Stimulated activated CD8-positive, alpha-beta memory T cell treated with anti-CD3 and anti-CD28 coated beads, Interleukin-12 subunit alpha, Interleukin-12 subunit beta, amount 100 ng/mL, for 24 hours (primary cell): ENCODE measurements around the gene NKX2-2.

Experiments
- DNase-seq: peaks from one replicate; pipeline ENCODE4 v3.0.0-alpha.2; 2020; ENCODE audit errors: extremely low read depth

NKX2-2 gene

DNA sequence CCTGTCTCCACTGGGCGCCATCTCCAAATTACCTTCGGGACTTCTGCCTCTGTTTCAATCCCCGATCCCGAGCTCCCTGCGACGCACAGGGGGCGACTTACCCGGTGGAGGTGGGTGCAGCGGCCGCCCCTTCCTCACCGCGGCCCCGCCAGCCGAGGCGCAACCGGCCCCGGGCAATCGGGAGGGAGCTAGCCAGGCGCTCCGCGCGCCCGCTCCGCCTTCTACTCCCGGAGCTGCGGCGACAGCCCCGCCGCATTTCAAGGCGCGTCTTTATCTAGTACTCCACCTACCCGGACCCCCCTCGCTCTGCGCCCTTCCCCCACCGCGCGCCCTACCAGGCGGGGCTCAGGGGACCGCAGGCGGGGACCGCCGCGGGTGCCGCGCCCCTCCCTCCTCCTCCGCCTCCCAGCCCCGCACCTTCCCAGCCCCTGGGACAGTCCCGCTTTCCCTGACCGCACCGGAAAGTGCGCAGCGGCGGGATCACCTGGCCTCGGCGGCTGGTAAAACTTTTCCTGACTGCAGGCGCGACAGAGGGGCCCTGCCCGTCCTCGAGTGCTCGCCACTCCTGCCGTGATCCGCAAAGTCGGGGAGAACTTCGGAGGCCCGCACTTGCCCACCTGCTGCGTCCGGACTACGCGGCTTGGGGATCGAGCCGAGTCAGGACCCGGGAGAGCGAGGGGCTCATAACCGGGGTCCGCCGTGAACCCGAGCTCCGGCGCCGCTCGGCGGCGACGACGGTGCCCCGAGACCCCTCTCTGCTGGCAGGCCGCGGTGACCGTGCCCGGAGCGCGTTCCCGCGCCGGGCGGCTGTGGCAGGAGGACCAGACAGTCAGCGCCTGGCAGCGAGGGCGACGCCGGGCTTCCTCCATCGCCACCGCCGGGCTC is 8.0 kb upstream of the NKX2-2 start:
- no peak for DNase-seq

DNA sequence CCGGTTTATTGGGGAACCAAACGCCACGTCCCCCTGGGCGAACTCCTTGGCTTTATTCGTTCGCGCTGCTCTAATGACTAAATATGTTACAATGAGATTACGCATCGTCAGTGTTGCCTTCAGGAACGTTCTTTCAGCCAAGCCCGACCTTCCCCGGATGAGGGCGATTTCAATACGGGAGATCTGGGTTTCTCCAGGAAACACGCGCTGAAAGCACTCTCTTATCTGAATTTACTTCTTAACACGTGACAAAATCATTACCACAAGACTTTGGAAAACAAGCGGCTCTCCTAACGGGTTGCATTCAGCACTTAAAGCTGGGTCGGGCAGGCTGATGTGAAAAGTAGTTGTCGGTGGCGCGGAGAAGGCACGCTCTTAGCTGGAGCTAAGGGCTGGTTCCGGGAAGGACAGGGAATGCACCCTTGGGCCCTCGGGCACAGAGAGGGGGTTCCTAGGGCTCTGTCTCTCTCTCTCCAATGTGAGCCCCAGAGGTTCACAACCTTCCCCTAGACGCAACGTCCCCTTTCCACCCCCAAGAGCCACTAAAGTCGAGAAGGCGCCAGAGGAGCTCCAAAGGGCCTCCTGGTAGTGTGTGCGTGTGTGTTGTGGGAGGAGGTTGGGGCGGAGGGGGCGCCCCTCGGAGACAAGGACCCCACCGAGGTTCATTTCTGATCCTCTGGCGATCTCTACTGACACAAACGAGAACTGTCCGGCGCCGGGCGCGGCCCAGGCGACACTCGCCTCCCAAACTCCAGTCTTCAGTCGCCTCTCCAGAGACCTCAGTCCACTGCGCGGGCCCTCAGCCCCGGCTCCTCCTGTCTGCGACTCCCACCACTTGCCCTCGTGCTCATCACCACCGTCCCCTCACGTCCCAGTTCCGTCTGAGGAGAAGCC is 7.1 kb upstream of the NKX2-2 start:
- no peak for DNase-seq

DNA sequence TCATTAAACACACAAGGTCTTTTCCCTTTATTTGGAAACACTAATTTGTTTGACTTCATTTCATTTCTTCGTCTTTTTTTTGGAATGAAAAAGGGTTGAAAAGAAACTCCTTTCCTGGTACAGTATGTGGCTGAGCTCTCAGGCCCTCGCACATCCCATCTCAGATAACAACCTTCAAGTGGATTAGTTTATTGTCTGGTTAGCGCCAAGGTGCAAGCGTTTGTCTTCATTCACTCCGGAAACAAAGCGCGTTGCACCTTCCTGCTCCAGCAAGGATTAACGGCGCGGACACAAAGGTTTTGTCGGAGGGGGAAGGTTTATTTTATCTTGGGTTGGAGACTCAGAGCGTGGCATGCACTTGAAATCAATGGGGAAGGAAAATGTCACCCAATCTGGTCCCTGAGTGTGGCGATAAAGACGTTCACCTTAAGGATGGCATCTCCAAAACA is 5.3 kb upstream of the NKX2-2 start:
- DNase-seq: no peak

DNA sequence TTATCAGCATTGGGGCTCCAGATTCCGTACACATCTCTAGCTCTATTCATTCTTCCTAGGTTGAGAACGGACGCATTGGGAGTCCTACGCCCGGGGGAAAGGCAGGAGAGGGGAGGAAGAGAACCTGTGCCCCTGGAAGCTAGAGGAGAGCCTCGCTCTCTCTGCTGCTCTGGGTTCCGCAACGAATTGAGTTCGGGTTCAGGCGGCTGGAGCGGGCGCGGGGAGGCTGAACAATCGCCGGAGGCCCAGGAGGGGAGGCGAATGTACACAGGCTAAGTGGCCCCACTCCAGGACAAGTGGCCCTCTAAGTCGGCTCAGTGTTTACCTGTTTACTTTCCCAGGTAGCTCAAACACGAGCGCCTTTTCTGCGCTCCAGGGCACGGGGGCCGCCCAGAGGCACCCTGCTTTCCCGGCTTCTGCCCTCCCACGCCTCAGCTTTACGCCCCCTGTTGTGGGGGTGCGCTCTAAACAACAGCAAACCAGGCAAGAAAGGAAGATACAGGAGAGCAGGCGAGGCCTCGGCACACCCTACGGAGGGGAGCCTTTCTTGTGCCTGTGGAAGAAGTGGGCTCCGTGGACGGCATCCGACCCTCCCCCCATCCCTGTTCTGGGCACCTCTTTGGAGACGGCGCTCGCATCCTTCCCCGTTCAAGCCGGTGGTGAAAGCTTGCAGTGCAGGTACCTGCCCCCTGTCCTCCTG is 4.6 kb upstream of the NKX2-2 start:
- DNase-seq: no peak

DNA sequence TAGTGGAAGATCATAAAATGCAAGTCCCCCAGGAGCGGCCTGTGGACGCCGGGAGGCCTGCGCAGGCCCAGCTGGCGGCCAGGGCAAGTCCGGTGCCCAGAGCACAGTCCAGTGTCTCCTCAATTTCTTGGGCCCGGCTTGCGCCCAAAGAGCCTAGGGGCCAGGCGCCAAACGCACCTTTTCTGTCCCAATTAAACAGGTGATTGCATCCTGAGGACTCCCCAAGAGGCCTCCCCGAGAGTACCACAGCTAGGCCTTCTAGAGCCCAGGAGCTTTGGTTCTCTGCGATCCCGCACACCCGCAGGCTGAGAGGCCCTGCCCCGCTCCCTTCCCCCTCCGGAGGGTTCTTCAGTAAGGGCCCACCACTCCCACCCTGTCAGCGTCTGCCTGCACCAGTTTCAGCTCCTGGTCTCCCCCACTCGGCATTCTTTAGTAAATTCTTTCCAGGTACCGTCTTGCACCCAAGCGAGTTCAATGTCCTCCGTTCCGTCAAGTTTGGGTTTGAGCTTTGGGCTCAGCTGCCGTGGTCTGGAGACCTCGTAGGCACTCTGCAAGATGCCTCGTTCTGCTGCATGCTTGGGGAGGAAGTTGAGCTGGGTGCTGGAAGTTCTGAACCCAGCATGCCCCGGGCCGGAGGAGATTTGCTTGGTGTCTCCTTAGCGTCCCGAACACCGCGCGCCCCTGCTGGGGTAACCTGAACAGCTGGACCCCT is 3.9 kb upstream of the NKX2-2 start:
- DNase-seq: no peak

DNA sequence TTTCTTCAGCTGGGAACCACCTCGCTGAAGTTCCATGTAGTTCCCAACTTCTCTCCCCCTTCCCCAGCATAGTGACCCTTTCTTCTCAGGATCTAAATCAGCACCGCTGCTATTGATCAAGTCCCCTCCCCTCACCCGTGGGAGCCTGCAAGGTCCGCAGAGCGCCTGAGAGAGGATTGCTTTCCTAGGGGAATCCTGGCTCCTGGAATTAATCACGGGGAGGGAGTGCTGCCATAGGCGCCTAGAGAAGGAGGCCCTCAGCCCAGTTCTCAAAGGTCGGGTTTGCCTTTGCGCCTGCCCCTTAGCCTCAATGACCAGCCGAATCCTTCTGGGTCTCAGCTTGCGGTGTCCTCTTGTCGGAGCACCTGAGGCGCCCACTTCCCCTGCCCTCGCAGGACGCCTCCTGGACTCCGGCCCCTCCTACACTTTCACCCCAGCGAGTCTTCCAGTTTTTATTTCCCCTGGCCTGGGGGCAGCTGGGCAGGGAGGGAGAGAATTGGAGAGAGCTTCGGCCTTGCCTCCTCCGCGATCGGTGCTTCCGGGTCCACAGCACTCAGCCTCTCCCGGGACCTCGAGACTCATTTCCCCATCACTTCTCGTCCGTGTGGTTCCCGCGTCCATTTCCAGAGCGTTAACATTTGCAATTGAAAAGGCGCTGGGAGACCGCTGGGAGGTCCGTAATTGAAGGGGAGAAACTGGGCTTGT is 3.1 kb upstream of the NKX2-2 start:
- no peak for DNase-seq

DNA sequence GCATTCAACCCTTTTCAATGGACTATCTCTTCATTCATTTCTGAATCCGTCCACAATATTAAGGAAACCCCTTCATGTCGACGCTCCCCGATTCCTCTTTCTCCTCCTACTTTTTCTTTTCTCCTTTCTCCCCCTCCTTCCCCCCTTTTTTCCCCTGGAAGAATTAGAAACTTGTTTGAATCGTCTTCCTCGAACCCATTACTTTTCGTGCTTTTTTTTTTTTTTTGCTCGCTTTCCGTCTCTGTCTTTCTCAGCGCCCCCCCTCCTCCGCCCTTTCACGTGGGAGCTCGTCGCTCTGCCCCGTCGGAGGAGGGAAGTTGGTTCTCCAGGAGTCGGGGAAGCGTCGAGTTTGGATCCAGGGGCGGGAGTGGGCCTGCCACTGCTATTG is 2.3 kb upstream of the NKX2-2 start:
- no peak for DNase-seq

DNA sequence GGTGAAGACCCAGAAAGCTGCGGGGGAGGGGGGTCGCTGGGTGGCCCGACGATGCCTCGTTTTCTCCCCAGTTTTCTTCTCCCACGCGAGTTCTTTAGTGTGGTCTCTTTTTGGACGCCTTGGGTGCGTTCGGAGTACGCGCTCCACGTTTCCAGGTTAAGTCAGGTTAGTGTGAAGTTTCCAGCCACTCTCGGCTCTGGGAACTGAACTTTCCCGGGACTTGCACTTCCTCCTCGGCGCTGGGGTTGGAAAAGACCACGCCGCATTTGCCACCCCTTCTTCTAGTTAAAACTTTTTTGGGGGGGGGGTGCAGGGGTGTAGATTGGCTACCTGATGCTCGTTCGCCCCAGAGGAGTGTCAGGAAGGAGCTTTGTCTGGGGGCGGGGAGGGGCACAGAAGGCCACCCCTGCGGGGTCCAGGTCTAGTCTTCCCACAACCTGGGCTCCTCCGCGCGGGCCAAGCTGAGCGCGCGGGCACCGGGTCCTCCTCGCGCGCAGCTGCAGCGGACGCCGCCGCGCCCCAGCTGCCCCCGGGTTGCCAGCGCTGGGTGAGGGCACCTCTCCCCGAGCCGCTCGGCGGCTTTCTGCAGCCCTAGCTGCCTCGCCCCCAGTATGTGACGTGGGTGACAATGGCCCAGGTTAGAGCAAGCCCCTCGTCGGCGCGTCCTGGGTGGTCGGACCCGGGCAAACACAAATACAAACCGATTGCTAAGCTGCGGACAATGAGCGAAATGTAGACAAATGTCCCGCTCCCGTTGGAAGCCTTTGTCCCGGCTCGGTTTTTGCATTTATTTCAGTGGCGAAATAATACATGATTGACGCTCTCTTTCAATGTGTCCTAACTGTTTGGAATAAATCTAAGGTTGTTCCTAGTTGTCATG is 1.7 kb upstream of the NKX2-2 start:
- no peak for DNase-seq

DNA sequence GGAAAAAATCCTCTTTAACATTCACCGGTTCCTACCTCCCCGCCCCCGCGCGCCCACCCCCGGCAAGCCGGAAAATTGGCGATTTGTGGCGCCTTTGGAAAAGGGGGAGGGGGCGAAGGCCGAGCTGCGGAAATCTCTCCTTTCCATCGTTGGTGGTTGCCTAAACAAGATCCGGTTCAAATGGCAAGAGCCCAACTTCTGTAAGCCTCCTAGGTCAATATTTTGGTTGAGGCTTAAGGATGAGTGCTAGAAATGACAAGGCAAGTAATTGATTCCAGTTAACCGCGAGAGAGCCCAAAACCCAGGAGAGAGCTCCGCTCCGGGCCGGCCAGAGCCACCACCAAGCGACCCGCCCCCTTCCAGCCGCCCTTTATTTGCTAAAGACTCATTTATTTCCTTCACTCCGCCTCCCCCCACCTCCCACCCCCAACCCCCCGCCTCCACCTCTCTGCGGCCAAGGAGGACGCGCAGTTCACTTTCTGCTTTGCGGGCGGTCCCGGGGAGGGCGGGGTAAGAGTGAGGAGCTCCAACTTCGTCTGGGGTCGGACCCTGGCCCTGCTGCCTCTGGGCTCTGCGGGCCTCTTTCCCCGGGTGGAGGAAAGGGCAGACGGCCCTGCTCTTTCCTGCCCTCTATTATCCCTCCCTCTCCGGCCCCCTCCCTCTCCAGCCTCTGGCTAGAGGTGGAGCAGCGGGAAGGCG is 838 bp upstream of the NKX2-2 start:
- no peak for DNase-seq

DNA sequence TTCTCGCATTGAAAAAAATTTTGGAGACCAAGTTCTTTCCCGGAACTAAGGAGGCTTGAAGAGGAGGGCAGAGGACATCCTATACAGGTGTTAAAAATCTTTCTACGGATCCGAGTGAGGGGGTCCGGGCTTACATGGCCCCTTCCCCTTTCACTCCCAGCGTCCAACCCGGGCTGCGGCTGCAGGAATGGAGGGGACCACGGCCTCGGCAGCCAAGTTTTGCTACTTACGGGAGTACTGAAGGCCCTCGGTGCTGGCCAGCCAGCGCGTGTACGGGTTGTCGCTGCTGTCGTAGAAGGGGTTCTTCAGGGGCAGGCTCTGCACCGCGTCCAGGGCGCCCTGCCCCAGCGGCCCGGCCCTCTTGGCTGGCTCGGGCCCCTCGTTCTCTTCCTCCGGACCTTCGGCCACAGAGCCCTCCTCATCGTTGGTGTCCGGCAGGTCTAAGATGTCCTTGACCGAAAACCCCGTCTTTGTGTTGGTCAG is 642 bp downstream of the NKX2-2 start:
- no peak for DNase-seq

DNA sequence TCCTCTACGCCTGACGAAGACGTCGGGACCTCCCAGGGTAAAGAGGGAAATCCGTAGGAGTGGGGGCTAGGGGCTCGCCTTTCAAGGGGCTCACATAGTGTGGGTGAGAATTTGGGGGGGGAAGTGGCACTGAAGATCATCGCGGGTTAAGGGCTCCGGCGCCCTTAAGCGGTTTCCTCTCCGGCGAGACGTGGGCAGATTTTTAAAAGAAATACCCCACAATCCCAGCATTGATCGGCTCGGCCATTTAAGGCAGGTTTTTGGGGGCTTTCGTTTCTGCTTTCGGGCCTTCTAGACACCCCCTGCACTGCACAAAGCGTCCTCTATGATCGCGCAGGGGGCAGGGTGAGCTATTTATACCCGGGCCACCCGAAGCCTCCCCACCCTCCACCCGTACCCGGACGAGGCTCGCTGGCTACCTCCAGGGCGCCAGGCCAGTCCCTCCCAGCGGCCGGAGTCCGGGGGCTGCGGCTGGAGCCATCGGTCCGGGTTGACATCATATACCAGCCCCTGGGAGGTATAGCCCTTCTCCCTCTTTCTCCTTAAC is 1.2 kb downstream of the NKX2-2 start:
- DNase-seq: no peak

DNA sequence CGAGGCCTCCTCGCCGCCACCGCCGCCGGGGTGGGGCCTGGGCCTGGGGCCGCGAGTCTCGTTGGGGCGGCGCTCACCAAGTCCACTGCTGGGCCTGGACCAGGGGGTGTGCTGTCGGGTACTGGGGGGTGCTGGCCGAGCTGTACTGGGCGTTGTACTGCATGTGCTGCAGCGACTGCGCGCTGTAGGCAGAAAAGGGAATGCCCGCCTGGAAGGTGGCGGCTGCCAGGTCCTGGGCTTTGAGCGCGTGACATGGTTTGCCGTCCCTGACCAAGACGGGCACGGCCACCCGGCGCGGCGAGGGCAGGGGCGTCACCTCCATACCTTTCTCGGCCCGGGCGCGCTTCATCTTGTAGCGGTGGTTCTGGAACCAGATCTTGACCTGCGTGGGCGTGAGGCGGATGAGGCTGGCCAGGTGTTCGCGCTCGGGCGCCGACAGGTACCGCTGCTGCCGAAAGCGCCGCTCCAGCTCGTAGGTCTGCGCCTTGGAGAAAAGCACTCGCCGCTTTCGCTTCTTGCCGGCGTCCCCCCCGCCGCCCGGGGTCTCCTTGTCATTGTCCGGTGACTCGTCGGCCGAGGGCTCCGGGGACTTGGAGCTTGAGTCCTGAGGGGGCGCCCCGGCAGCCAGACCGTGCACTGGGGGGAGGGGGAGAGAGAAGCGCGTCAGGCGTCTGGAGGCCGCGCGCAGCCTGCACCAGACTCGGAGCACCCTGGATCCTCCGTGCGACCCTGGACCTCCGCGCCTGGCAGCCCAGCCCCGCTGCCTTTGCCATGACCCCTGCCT is 1.8 kb downstream of the NKX2-2 start:
- no peak for DNase-seq

DNA sequence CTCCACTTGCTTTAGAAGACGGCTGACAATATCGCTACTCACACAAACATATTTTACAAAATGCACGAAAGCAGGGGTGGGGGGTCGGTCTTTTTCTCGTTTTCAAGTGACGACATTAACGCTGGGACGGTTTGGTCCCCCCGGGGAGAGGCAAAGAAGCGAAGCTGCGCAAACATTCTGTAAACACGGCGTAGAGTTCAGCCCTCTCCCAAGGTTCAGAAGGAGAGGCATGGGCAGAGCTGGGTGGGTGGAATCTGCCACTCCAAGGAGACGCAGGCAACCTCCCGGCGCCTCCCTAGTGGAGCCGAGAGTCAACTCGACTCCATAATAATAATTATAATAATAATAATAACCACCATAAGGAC is 2.4 kb downstream of the NKX2-2 start:
- DNase-seq: no peak

DNA sequence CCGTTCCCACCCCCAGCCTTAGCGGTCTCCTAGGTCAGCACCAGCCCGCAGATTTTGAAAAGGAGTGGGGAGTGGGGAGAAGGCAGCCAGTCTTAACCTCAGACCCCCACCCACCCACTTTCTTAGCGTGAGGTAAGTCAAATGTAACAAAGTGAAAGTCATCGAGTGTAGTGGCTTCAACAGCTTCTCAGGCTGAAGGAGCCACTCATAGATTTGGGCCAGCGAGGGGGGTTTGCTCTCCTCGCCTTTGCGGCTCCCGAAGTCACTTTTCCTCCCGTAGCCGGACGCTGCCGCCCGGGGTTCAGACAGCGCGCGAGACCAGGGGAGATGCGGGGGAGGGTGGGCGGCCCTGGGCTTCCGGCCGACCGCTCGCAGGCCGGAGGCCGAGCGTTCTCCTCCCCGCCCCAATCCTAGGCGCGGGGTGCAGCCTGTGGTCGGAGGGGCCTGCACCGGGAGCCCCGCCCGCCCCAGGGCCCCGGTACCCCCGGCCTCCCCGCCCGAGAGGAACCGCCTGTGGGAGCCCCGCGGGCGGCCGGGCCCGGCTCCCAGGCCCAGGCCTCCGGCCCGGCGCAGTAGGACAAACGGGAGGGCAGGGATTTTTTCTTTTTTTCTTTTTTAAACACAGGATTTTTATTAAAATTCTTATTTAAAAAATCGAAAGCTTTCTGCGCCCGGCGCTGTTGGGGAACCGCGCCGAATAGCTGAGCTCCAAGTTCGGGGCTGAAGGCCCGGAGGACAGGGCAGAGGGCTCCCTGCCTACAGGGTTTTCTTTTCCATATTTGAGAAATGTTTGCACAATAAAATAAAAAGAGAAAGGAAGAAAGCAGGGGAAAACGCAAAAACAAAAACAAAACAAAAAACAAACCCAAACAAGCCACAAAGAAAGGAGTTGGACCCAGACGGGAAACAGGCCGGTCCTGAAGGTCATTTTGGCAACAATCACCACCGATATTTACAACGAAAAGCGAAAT is 3.2 kb downstream of the NKX2-2 start:
- DNase-seq: no peak

DNA sequence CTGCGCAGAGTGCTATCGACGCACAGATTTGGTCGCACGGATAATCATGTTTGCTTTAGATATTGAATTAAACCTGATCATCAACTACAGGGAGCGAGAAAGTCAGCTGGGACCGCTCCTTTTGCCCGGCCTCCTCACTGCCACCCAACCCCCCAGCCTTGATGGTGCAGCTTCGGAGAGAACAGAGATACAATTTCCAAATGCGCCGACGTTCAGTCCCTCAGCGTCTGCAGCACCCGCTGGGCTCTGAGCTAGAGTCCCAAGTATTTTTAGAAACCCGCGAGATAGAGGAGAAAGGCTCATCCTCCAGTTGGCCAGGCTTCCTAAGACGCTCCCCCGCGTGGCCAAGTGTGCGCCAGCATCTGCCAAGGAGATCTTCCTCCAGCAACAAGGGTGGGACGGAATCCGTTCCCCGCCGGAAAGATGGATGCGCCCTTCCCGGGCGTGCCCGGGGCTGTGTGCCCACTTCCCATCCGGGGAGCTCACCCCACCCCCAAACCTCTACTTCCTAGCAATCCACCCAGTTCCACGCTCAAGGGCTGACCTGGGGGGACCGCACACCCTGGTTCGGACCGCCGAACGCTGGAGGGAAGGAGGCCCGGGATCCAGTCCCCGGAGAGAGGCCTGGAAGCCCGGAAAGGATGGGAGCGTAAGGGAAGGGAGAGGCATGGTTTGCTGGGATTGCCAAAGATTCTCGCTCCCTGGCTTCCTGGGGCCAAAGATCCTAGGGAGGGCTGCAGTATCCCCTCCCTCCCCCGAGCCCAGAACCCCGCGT is 4.1 kb downstream of the NKX2-2 start:
- no peak for DNase-seq

DNA sequence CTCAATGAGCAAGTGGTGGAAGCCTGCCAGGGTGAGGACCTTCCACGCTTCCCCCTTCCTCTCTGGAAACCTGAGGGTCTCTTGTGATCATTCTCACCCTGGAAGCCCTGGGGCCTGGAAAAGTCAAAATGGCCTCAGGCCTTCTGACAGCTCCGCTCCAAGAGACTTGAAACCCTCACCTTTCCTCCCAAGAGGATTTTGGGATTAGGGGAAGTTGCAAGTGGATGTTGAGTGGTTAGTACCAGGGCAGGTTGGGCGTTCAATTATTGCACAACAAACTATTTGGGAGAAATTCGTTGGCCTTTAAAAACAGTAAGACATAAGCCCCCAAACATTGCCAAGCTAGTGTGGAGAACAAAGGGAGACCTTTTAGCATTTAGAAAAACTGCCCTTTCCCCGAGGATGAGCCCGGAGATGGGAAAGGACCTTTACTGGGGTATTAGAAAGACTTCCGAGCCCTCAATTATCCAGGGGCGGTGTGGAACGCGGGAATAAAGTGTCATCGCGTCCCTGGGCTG is 4.7 kb downstream of the NKX2-2 start:
- no peak for DNase-seq
